ENCODE results near the gene C17orf100. TPM values are rescaled to one million over a fixed set of nuclear protein-coding genes. Genes with fewer than 3 reads are reported as not detected.
A peak's percentile ranks its signal among the peaks of the same experiment; 100 is the strongest.

Gene C17orf100
- total and polyA plus RNA-seq, 2 of the 13 experiments (the other 11 are each of a cell fraction or from before 2014, with no cell fraction given), result 3.6 to 8.7 TPM

GRCh38 chr17:6699997-6700947 lies 48.7 kb downstream of the C17orf100 start (continued):
- TF ChIP-seq ZNF619 (CRISPR knock-in tag; IDR thresholded peaks at IDR 0.05) (no peak), SOX13 (IDR thresholded peaks at IDR 0.05) (peak; percentile 96), SOX13 (CRISPR knock-in tag; conservative IDR thresholded peaks at IDR 0.05 in 1 of 2, IDR thresholded peaks at IDR 0.05 in 1 of 2) (peak in 1 of 2 experiments; percentile 99; a peak in 2 of 4 replicates), ZGPAT (CRISPR knock-in tag; IDR thresholded peaks at IDR 0.05) (peak; percentile 95), TRAFD1 (CRISPR knock-in tag; IDR thresholded peaks at IDR 0.05; ENCODE audit: borderline replicate concordance) (no peak), HIVEP1 (CRISPR knock-in tag; IDR thresholded peaks at IDR 0.05) (no peak), MEF2D (CRISPR knock-in tag; IDR thresholded peaks at IDR 0.05) (peak; percentile 99), ZSCAN12 (CRISPR knock-in tag; IDR thresholded peaks at IDR 0.05) (no peak), ZNF333 (CRISPR knock-in tag; IDR thresholded peaks at IDR 0.05; ENCODE audit: borderline replicate concordance) (no peak; the same call in 1 of the 2 replicates), KLF11 (CRISPR knock-in tag; IDR thresholded peaks at IDR 0.05) (peak; percentile 80; the same call in 1 of the 2 replicates), ZBTB7A (CRISPR knock-in tag; IDR thresholded peaks at IDR 0.05) (no peak; the same call in 1 of the 2 replicates), ZNF629 (CRISPR knock-in tag; conservative IDR thresholded peaks at IDR 0.05) (peak; percentile 63), HCFC1 (IDR thresholded peaks at IDR 0.05; ENCODE audit: low read depth, low read length) (no peak), ARID4A (CRISPR knock-in tag; IDR thresholded peaks at IDR 0.05; ENCODE audit: borderline replicate concordance) (peak; percentile 50; the same call in 1 of the 2 replicates), ZNF337 (CRISPR knock-in tag; IDR thresholded peaks at IDR 0.05; ENCODE audit: borderline replicate concordance, low read depth) (peak; percentile 66; the same call in 1 of the 2 replicates), ZBTB37 (CRISPR knock-in tag; IDR thresholded peaks at IDR 0.05) (peak; percentile 91), HIC2 (CRISPR knock-in tag; IDR thresholded peaks at IDR 0.05; ENCODE audit: low read depth) (peak; percentile 81; the same call in 1 of the 2 replicates)
